ENCODE results near the gene ADCY2.

The ADCY2 gene

DNA sequence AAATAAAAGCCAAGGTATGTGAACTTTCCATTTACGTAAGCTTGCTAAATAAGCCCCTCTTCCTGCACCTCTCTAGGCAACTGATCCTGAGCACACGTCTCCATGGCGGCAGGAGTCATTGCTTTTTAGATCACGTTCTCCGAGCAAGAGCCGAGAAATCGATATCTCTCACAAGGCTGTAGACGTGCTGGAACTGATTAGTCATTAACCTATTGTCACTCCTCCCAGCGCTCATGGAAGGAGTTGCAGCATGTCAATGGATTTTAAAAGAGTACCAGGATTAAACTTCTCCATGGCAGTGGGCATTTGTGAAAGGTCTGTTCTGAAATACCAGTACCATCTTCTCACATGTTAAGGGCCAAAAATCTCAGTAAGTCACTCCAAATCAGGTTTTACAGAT is 4.7 kb upstream of the ADCY2 start:
- no peak for TF ChIP-seq CTCF (IDR thresholded peaks at IDR 0.05)

- TF ChIP-seq CTCF (IDR thresholded peaks at IDR 0.05) = peak; percentile 67
Measured at GRCh38 chr5:7391814-7392692, 3.9 kb upstream of the ADCY2 start.

DNA sequence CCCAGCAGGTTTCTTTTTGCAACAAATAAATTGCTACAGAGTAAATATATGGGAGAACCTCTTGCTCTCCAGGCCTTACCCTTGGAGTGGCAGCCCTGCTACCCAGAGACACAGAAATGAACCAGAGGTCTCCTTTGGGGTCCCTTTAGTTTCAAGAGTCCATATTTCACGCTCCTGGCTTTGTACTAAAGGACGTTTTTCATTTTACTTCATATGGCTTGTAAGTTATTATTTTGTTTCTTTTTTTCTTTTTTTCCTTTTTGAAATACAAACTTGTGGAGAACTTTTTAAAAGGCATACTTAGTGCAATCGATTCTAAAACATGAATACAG is 3.3 kb upstream of the ADCY2 start:
- no peak for TF ChIP-seq CTCF (IDR thresholded peaks at IDR 0.05)

DNA sequence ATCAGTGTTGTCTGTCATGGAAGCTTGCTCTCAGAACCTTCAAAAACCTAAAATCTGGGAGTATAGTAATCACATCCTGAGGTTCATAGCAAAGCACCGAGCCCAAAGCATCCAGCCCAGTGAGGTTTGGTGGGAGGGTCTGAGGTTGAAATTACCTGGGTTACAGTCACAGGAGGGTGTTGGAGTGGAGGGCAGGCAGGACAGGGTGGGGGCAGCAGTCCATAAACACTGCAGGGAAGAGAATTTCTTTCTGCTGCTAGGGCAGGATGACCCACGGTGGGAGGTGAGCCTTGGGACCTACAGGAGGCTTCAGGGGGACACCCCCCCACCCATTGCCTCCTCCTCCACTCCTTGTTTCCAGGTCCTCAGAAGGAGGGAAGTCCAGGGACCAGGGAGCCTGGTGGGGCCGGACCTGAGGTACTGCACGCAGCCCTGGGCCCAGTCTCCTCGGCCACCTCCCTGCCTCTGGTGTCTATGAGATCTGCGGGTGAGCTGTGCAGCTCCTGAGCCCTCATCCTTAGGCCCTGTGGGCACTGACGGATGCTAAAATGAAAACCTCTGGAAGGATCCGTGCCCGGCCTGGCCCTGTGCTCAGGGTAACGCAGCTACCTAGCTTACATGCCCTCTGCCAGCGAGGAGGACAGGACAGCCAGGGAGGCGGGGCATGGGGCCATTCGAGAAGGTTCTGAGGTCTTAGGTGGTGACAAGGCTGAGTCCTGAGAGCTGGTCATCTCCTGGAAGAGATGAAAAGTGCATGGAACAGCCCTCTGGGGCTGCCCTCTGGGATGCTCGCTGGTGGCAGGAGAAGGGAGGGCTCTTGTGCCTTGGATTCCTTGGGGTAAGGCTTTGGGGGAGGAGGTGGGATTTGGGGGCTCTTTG is 1.8 kb upstream of the ADCY2 start:
- TF ChIP-seq CTCF (IDR thresholded peaks at IDR 0.05) = no peak

GRCh38 chr5:7394889-7395431 is 978 bp upstream of the ADCY2 start:
- no peak for TF ChIP-seq CTCF (IDR thresholded peaks at IDR 0.05)

- no peak for TF ChIP-seq CTCF (IDR thresholded peaks at IDR 0.05)
Measured at GRCh38 chr5:7395432-7395946, 449 bp upstream of the ADCY2 start.

- no peak for TF ChIP-seq CTCF (IDR thresholded peaks at IDR 0.05)
Measured at GRCh38 chr5:7396713-7397454, 946 bp downstream of the ADCY2 start.

Measured in LNCAP (cell line).